ENCODE measurements around the gene CELF6. TPM values are rescaled to one million over a fixed set of nuclear protein-coding genes. Genes with fewer than 3 reads are reported as not detected.

Gene CELF6
- total RNA-seq, 6 donors from 2014 or later = 0.61 to 29.3 (median 3.4) TPM

DNA sequence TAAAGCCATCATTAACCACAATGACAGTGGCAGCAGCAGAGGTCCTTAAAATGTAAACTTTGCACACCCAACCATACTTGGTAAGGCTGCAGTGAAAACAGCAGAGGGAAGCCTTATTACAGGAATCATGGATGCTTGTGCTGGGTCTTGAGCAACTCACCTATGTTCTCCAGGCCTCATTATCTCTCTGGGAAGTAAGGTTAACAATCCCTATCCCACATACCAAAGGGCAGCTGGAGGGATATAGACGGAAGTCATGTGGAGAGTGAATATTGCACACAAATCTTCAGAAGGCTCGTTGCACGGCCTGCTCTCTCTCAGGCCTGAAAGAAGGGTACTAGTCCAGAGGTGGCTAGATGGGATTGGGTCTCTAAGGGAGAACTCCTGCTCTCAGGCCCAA, 25.8 kb upstream of the CELF6 start:
- no peaks in the 10 kb centered on the region for H3K4me1 ChIP-seq
- peaks cover 37 to 86% (median 73%) of the 10 kb centered on the region in 4 donors for H3K36me3 ChIP-seq
- TF ChIP-seq, protein P1, sequence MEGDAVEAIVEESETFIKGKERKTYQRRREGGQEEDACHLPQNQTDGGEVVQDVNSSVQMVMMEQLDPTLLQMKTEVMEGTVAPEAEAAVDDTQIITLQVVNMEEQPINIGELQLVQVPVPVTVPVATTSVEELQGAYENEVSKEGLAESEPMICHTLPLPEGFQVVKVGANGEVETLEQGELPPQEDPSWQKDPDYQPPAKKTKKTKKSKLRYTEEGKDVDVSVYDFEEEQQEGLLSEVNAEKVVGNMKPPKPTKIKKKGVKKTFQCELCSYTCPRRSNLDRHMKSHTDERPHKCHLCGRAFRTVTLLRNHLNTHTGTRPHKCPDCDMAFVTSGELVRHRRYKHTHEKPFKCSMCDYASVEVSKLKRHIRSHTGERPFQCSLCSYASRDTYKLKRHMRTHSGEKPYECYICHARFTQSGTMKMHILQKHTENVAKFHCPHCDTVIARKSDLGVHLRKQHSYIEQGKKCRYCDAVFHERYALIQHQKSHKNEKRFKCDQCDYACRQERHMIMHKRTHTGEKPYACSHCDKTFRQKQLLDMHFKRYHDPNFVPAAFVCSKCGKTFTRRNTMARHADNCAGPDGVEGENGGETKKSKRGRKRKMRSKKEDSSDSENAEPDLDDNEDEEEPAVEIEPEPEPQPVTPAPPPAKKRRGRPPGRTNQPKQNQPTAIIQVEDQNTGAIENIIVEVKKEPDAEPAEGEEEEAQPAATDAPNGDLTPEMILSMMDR (IDR thresholded peaks at IDR 0.05) = no peak
- TF ChIP-seq EP300 (IDR thresholded peaks at IDR 0.05) (no peak), POLR2A (IDR thresholded peaks at IDR 0.05) (no peak), POLR2AphosphoS5 (IDR thresholded peaks at IDR 0.05) (no peak)
- ATAC-seq (ENCODE audit: low FRiP score in 2 of 2) (no peak), DNase-seq (no peak)
- H3K27me3 ChIP-seq = no peaks in the 10 kb centered on the region
- H3K27ac ChIP-seq = no peak overlapping the region
- WGBS, 2 donors = 97 to 100% methylated on average over 3 of the region's 3 CpGs
- H3K4me3 ChIP-seq = no peak overlapping the region
- no peaks in the 10 kb centered on the region for H3K9me3 ChIP-seq

DNA sequence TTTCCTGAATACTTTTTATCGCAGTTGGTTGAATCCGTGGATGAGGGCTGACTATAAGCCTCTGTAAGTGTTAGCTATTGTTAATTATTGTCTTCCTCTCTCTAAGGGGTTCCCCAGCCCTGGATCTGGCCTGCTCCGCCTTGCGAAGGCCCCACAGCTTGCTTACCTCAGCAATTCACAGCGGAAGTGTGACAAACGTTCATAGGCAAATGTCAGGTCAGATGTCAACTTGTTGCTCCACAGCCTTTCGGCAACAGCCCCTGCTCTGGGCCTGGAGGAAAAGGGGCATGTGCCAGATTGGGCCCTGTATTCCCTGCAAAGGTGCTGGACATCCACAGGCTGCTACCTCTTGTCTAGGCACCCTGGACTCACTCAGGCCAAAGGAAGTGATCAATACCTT, 25.3 kb upstream of the CELF6 start:
- no peak for DNase-seq
- H3K27me3 ChIP-seq = no peaks in the 10 kb centered on the region
- H3K36me3 ChIP-seq = peaks cover 34 to 80% (median 68%) of the 10 kb centered on the region in 4 donors
- TF ChIP-seq EP300 (IDR thresholded peaks at IDR 0.05) = no peak
- TF ChIP-seq, protein P1 (IDR thresholded peaks at IDR 0.05) = no peak
- no peak overlapping the region for H3K27ac ChIP-seq
- H3K9me3 ChIP-seq = no peaks in the 10 kb centered on the region
- no peak for ATAC-seq (ENCODE audit: low FRiP score in 2 of 2)
- H3K4me3 ChIP-seq = no peak overlapping the region
- WGBS, 2 donors = 81 to 91% methylated on average over 6 to 7 of the region's 7 CpGs
- peaks cover 0 to 1% (median 0%) of the 10 kb centered on the region in 4 donors for H3K4me1 ChIP-seq

DNA sequence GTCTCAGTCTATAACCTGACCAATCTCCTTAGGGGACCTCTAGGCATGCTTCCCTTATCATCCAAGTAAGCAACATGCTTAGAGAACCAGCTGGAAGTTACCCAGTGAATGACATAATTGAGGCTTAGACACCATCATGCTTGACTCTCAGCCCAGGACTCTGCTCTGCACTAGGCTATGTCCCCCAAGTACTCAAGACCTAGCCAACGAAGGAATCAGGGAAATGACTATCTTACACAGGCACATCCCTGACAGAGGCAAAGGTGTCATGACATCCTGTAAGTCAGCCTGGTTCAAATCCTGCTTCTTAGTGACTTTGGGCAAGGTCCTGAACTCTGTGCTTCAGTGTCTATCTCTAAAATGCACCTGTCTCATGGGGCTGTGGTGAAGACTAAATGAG, 24.6 kb upstream of the CELF6 start:
- WGBS, 2 donors = 53 to 100% methylated on average over 1 of the region's 1 CpG
- H3K4me3 ChIP-seq = no peak overlapping the region
- H3K4me1 ChIP-seq = peaks cover 0 to 2% (median 0%) of the 10 kb centered on the region in 4 donors
- TF ChIP-seq POLR2AphosphoS5 (IDR thresholded peaks at IDR 0.05) (no peak), POLR2A (IDR thresholded peaks at IDR 0.05) (no peak), EP300 (IDR thresholded peaks at IDR 0.05) (no peak)
- TF ChIP-seq, protein P1 (IDR thresholded peaks at IDR 0.05) = no peak
- H3K27ac ChIP-seq = no peak overlapping the region
- DNase-seq (no peak), ATAC-seq (ENCODE audit: low FRiP score in 2 of 2) (no peak)
- no peaks in the 10 kb centered on the region for H3K27me3 ChIP-seq
- peaks cover 34 to 74% (median 63%) of the 10 kb centered on the region in 4 donors for H3K36me3 ChIP-seq
- no peaks in the 10 kb centered on the region for H3K9me3 ChIP-seq

DNA sequence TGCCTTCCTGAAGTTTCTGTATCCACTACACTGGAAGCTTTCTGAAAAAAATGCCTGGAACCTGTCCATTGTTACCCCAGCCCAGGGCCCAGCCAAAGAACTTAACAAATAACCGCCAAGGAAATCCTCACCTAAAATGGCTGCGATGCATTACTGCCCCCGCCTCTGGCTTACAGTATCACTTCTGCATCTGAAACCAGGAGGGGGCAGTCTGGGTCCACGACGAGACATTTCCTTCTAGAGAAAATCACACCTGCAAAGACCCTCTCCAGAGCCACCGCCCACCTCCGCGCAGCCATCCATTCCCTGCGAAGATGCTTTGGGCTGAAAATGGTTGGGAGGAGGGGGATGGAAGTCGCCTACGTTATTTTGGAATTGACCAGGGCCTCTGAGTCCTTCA, 22.4 kb upstream of the CELF6 start:
- no peak for TF ChIP-seq POLR2AphosphoS5 (IDR thresholded peaks at IDR 0.05)
- TF ChIP-seq, protein P1 (IDR thresholded peaks at IDR 0.05) = peak in 4 of 6 experiments; percentile 13 to 33 (median 28)
- TF ChIP-seq EP300 (IDR thresholded peaks at IDR 0.05) = no peak
- no peak for TF ChIP-seq POLR2A (IDR thresholded peaks at IDR 0.05)
- no peaks in the 10 kb centered on the region for H3K9me3 ChIP-seq
- H3K27ac ChIP-seq = no peak overlapping the region
- peaks cover 25 to 66% (median 41%) of the 10 kb centered on the region in 4 donors for H3K36me3 ChIP-seq
- H3K4me1 ChIP-seq = peaks cover 0 to 6% (median 4%) of the 10 kb centered on the region in 4 donors
- ATAC-seq (ENCODE audit: low FRiP score in 2 of 2) (no peak), DNase-seq (no peak)
- WGBS, 2 donors = 67 to 68% methylated on average over 11 of the region's 11 CpGs
- H3K27me3 ChIP-seq = no peaks in the 10 kb centered on the region
- no peak overlapping the region for H3K4me3 ChIP-seq

DNA sequence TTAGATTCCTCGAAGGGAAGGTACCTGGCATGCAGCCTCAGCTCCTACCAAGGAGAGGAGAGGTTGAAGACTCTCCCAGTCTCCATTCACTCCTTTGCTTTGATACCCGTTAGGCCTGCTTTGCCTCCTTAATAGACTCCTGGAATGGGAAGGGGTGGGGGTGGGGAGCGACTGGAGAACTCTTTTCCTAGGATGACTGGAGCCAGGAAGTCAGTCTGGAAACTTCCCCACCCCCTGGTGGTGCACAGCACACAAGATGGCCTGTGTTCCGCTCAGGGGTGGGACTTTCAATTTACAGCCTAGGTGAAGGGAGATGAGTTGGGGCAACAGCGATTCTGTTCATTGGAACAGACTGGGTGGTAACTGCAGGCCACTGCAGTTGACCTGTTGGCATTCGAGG, 21.4 kb upstream of the CELF6 start:
- H3K36me3 ChIP-seq = peaks cover 16 to 61% (median 31%) of the 10 kb centered on the region in 4 donors

More for the DNA sequence above, 21.4 kb upstream of the CELF6 start:
- Histone ChIP-seq H3K4me3 (no peak overlapping the region), H3K27ac (no peak overlapping the region), H3K9me3 (no peaks in the 10 kb centered on the region), H3K27me3 (no peaks in the 10 kb centered on the region), H3K4me1 (peaks cover 0 to 6% (median 4%) of the 10 kb centered on the region in 4 donors)
- no peak for ATAC-seq (ENCODE audit: low FRiP score in 2 of 2)
- TF ChIP-seq POLR2A (IDR thresholded peaks at IDR 0.05) (no peak), POLR2AphosphoS5 (IDR thresholded peaks at IDR 0.05) (no peak), EP300 (IDR thresholded peaks at IDR 0.05) (no peak)
- TF ChIP-seq, protein P1 (IDR thresholded peaks at IDR 0.05) = no peak
- DNase-seq = no peak
- WGBS, 2 donors = 94 to 96% methylated on average over 5 to 6 of the region's 6 CpGs
